ENCODE measurements around the gene UBE2O.
"Not testable (repeated sequence)": the region's sequence is repeated elsewhere in the genome, so short reads cannot be mapped to it uniquely, and the experiment has no call there.

UBE2O gene

DNA sequence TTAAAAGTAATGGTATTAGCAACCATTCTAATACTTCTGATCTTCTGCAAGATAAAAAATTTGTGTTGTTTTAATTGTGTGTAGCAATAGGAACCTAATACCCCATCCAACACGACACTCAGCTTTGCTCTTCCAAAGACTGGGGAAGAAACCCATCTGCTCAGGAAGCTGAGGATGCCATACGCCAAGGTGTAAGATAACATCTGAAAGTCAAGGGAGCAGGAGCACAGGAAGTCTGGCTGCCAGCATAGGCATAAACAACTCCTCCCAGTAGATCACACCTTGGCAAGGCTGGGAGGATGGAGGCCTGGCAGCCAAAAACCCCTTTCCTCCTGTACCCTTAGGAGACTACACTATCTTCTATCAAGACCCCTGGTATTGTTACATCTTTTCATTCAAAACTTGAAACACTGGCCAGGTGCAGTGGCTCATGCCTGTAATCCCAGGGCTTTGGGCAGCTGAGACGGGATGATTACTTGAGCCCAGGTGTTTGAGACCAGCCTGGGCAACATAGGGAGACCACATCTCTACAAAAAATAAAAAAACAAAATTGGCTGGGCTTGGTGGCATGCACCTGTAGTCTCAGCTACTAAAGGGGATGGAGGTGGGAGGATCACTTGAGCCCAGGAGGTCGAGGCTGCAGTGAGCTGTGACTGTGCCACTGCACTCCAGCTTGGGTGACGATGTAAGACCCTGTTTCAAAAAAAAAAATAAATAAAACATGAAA lies 74.2 kb downstream of the UBE2O start:
- ATAC-seq (no peak), DNase-seq (ENCODE audit: low spot score in 2 of 2) (no peak)
- peaks cover 14% of the 10 kb centered on the region for H3K36me3 Mint-ChIP-seq
- H3K4me3 Mint-ChIP-seq = no peak overlapping the region
- H3K4me1 Mint-ChIP-seq = peaks cover 9% of the 10 kb centered on the region
- no peaks in the 10 kb centered on the region for H3K9me3 Mint-ChIP-seq
- H3K27ac Mint-ChIP-seq = no peak overlapping the region

- Mint-ChIP-seq H3K27ac (peak overlapping the region; percentile 14), H3K36me3 (peaks cover 8% of the 10 kb centered on the region), H3K4me3 (no peak overlapping the region), H3K9me3 (no peaks in the 10 kb centered on the region), H3K4me1 (peaks cover 17% of the 10 kb centered on the region)
- ATAC-seq (no peak), DNase-seq (ENCODE audit: low spot score in 2 of 2) (no peak)
Measured at GRCh38 chr17:76376318-76377133, 76.4 kb downstream of the UBE2O start.

DNA sequence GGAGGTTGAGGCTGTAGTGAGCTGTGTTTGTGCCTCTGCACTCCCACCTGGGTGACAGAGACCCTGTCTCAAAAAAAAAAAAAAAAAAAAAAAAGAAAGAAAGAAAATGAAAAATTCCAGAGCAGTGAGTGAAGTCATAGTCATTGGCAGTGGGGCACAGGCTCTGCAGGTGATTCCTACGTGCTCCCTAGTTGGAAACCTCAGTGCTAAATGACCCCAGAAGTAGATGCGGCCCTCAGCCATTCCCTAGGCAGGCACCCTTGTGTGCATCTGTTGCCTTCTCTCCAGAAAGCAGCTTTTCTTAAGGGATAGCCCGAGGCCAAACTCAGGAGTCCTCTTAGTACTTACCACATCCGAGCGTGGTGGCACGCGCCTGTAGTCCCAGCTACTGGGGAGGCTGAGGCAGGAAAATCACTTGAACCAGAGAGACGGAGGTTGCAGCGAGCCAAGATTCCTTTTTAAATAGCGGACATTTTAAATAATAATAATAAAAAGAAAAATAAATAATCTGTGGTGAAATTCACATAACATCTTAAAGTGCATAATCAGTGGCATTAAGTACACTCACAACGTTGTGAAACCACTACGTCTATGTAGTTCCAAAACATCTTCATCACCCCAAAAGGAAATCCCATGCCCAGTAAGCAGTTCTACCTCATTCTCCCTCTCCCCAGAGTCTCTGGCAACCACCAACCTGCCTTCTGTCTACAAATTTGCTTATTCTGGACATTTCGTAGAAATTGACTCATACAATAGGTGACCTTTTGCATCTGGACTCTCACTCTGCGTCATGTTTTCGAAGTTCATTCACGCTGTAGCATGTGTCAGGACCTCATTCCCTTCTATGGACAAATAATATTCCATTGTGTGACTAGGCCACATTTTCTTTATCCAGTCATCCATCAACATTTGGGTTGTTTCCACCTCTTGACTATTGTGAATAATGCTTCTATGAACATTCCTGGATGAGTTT lies 81.0 kb downstream of the UBE2O start:
- Mint-ChIP-seq H3K4me3 (no peak overlapping the region), H3K27ac (peak overlapping the region; percentile 15), H3K4me1 (peaks cover 11% of the 10 kb centered on the region), H3K36me3 (no peaks in the 10 kb centered on the region), H3K9me3 (no peaks in the 10 kb centered on the region)
- ATAC-seq (peak; percentile 82), DNase-seq (ENCODE audit: low spot score in 2 of 2) (no peak)

DNA sequence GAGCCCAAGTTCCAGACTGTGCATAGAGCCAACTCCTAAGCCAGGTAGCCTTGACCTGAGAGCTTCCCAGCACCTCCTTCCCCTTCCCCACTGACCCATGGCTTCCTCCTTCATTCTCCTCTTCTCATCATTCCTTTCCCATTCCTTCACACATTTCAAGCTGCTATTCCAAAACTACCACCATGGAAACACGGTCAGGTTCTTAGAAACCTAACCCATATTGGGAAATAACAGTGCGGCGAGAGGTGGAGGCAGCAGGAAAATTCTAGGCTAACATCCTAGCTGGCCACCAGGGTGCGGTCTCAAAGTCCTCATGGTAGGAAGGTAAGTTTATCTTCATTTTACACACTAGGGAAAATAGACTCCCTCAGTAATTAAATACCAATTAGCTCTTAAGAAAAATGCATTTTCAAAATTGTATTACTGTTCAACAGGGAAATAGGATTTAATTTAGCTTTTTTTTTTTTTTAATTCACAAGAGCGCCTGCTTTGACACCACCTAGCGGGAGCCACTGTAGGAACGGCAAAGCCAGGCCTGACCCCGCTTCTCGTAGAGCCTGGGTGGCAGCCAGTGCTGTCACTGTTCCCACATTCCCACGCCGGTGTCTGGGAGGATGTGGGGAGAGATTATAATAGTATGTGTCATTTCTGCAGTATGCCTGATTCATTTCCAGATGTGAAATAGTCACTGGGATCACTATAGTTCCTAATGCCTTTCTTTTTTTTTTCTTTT lies 82.5 kb downstream of the UBE2O start:
- Mint-ChIP-seq H3K4me3 (no peak overlapping the region), H3K9me3 (no peaks in the 10 kb centered on the region), H3K4me1 (peaks cover 11% of the 10 kb centered on the region), H3K36me3 (no peaks in the 10 kb centered on the region), H3K27ac (no peak overlapping the region)
- DNase-seq (ENCODE audit: low spot score in 2 of 2) (no peak), ATAC-seq (peak; percentile 48)

DNA sequence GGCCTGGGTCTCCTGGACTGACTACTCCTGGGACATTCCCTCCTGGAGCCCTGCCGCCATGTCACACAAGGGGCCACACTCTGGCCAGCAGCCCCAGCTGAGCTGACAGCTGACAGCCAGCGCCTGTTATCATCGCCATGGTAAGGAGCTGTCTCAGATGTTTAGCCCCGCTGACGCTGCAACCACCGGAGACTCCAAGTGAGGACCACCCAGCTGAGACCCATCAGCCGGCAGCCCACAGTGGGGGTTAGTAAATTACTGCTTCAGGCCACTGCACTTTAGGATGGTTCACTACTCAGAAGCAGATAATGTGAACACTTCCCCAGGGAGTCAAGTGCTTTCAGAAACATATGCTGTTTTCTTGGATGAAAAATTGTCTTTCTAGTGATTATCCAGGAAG lies 83.1 kb downstream of the UBE2O start:
- DNase-seq (ENCODE audit: low spot score in 2 of 2) (no peak), ATAC-seq (no peak)

GRCh38 chr17:76369379-76369778 lies 83.6 kb downstream of the UBE2O start:
- no peaks in the 10 kb centered on the region for H3K9me3 Mint-ChIP-seq
- peaks cover 11% of the 10 kb centered on the region for H3K4me1 Mint-ChIP-seq
- ATAC-seq (no peak), DNase-seq (ENCODE audit: low spot score in 2 of 2) (no peak)
- H3K36me3 Mint-ChIP-seq = no peaks in the 10 kb centered on the region
- H3K4me3 Mint-ChIP-seq = no peak overlapping the region
- H3K27ac Mint-ChIP-seq = no peak overlapping the region

More for the DNA sequence above, 83.1 kb downstream of the UBE2O start:
- H3K36me3 Mint-ChIP-seq = no peaks in the 10 kb centered on the region
- peaks cover 11% of the 10 kb centered on the region for H3K4me1 Mint-ChIP-seq
- no peak overlapping the region for H3K27ac Mint-ChIP-seq
- H3K4me3 Mint-ChIP-seq = no peak overlapping the region
- H3K9me3 Mint-ChIP-seq = no peaks in the 10 kb centered on the region

DNA sequence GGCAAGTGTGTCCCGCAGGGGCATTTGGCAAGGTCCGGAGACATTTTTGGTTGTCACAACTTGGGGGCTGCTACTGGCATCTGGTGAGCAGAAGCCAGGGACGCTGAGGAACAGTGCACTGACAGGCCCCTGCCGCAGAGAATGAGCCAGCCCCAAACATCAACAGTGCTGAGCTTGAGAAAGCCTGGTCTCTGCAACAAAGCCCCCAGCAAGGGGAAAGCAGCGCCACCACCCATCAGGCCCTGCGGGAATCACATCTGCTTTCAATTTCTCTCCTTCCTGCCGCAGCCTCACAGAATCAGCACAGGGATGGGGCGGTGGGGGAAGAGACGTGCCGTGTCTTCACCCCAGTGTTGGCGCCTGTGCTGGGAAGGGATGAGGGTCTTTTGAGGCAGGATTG lies 84.4 kb downstream of the UBE2O start:
- DNase-seq (ENCODE audit: low spot score in 2 of 2) (no peak), ATAC-seq (no peak)
- no peak overlapping the region for H3K27ac Mint-ChIP-seq
- H3K36me3 Mint-ChIP-seq = no peaks in the 10 kb centered on the region
- H3K4me3 Mint-ChIP-seq = no peak overlapping the region
- no peaks in the 10 kb centered on the region for H3K9me3 Mint-ChIP-seq
- H3K4me1 Mint-ChIP-seq = peaks cover 11% of the 10 kb centered on the region

DNA sequence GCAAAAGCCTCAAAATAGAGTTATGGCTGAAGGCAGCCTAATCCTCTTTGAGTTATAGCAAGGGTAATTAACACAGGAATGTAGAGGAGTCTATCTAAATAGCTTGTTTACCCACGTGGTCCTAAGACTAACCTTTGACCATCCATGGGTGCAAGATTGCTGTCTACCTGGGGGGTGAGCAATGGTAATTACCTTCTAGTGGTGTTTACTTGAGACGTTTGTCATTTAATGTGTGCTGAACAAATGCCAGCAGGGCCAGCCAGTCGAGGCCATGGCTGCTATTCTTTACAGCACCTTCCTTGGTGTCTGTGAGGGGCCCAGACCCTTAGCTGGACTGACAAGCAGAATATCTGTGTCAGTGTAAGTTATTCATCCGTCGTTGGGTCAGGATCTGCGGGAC lies 85.3 kb downstream of the UBE2O start:
- Mint-ChIP-seq H3K36me3 (no peaks in the 10 kb centered on the region), H3K27ac (no peak overlapping the region)

GRCh38 chr17:76366247-76366646 lies 86.7 kb downstream of the UBE2O start:
- Mint-ChIP-seq H3K4me1 (no peaks in the 10 kb centered on the region), H3K9me3 (no peaks in the 10 kb centered on the region), H3K36me3 (no peaks in the 10 kb centered on the region), H3K27ac (no peak overlapping the region), H3K4me3 (no peak overlapping the region)
- no peak for DNase-seq (ENCODE audit: low spot score in 2 of 2)
- ATAC-seq = no peak

More for the DNA sequence above, 85.3 kb downstream of the UBE2O start:
- H3K4me1 Mint-ChIP-seq = peaks cover 11% of the 10 kb centered on the region
- H3K9me3 Mint-ChIP-seq = no peaks in the 10 kb centered on the region
- H3K4me3 Mint-ChIP-seq = no peak overlapping the region
- ATAC-seq (no peak), DNase-seq (ENCODE audit: low spot score in 2 of 2) (no peak)

DNA sequence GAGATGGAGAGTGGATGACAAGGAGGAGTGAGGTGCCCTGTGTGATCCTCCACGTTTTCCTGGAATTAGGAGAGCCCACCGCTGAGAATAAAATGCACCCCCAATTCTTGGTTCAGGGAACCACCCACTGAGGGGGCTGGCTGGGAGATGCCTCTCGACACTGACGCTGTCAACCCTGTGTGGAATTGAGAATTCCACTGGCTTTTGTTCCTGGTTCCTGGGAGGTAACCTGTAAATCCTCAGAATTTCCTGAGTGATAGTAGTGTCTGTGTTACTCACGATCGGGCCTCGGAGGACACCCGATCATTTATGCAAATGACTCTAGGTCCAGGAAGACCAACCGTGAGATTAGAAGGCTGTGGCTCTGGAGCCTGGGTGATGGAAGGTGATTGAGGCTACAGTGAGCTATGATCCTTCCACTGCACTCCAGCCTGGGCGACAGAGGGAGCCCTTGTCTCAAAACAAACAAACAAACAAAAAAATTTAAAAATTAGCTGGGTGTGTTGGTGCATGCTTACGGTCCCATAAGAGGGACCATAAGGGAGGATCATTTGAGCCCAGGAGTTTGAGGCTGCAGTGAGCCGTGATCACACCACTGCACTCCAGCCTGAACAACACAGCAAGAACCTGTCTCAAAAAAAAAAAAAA lies 87.6 kb downstream of the UBE2O start:
- ATAC-seq (no peak), DNase-seq (ENCODE audit: low spot score in 2 of 2) (no peak)
- H3K4me1 Mint-ChIP-seq = no peaks in the 10 kb centered on the region
- no peaks in the 10 kb centered on the region for H3K9me3 Mint-ChIP-seq
- H3K27ac Mint-ChIP-seq = no peak overlapping the region
- H3K4me3 Mint-ChIP-seq = no peak overlapping the region
- H3K36me3 Mint-ChIP-seq = no peaks in the 10 kb centered on the region

DNA sequence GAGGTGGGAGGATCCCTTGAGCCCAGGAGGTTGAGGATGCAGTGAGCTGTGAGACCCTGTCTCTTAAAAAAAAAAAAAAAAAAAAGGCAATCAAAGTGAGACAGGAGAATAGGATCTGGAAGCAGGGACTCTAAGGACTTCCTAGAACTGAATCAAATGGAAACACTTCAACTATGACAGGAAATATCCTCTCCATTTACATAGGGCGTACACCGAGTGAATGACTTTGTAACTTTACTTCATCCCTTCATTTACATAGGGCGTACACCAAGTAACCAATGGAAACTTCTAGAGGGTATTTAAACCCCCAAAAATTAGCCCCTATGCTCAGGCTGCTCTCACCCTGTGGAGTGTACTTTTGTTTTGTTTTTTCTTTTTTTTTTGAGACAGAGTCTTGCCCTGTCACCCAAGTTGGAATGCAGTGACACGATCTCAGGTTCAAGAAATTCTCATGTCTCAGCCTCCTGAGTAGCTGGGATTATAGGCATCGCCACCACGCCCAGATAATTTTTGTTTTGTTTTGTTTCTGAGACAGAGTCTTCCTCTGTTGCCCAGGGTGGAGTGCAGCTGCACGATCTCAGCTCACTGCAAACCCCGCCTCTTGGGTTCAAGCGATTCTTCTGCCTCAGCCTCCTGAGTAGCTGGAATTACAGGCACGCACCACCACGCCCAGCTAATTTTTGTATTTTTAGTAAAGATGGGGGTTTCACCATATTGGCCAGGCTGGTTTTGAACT lies 89.7 kb downstream of the UBE2O start:
- DNase-seq (ENCODE audit: low spot score in 2 of 2) = no peak
- Mint-ChIP-seq H3K4me3 (no peak overlapping the region), H3K36me3 (no peaks in the 10 kb centered on the region), H3K27ac (no peak overlapping the region), H3K4me1 (no peaks in the 10 kb centered on the region), H3K9me3 (no peaks in the 10 kb centered on the region)
- ATAC-seq = no peak

- Mint-ChIP-seq H3K9me3 (no peaks in the 10 kb centered on the region), H3K27ac (no peak overlapping the region), H3K36me3 (no peaks in the 10 kb centered on the region), H3K4me3 (no peak overlapping the region), H3K4me1 (peaks cover 5% of the 10 kb centered on the region)
- ATAC-seq (no peak), DNase-seq (ENCODE audit: low spot score in 2 of 2) (no peak)
Measured at GRCh38 chr17:76360461-76360860, 92.5 kb downstream of the UBE2O start.

- H3K4me1 Mint-ChIP-seq; H3K4me3 Mint-ChIP-seq; H3K9me3 Mint-ChIP-seq; ATAC-seq; H3K36me3 Mint-ChIP-seq; DNase-seq (ENCODE audit: low spot score in 2 of 2); H3K27ac Mint-ChIP-seq: not testable (repeated sequence)
Measured at GRCh38 chr17:76359776-76360175, 93.2 kb downstream of the UBE2O start.

GRCh38 chr17:76359375-76359774 lies 93.6 kb downstream of the UBE2O start:
- Mint-ChIP-seq H3K27ac (no peak overlapping the region), H3K4me3 (no peak overlapping the region), H3K9me3 (no peaks in the 10 kb centered on the region), H3K4me1 (peaks cover 12% of the 10 kb centered on the region), H3K36me3 (no peaks in the 10 kb centered on the region)
- DNase-seq (ENCODE audit: low spot score in 2 of 2) (no peak), ATAC-seq (no peak)
